AG09319 (cell line): ENCODE measurements around the gene MOXD1.

Experiments used
- DNase-seq: peaks from one replicate; pipeline ENCODE4 v3.0.0-alpha.2; 2010; ENCODE audit warnings: low read depth; ENCODE audit errors: extremely low read depth
- TF ChIP-seq, protein P1 (sequence below): IDR thresholded peaks from 2 replicates; pipeline ENCODE4 v1.5.1; 2011; ENCODE audit warnings: low read depth, mild to moderate bottlenecking, inconsistent platforms, low read length, moderate library complexity

Gene MOXD1

DNA sequence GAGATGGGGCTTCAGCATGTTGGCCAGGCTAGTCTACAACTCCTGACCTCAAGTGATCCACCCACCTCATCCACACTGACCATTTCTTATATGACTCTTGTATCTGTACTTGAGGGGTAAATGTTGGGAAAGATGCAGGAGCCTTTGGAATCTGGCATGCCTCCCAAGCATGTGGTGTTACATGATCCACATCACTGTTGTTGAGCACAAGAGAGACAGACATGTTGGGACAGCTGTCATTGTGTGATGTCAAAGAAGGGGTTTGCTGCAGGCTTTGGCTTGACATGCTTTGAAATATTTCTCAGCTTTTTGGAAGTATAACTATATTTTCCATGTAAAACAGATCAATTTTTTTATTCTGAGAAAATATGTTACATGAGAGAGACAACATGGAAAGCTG lies 139.9 kb downstream of the MOXD1 start:
- TF ChIP-seq, protein P1, sequence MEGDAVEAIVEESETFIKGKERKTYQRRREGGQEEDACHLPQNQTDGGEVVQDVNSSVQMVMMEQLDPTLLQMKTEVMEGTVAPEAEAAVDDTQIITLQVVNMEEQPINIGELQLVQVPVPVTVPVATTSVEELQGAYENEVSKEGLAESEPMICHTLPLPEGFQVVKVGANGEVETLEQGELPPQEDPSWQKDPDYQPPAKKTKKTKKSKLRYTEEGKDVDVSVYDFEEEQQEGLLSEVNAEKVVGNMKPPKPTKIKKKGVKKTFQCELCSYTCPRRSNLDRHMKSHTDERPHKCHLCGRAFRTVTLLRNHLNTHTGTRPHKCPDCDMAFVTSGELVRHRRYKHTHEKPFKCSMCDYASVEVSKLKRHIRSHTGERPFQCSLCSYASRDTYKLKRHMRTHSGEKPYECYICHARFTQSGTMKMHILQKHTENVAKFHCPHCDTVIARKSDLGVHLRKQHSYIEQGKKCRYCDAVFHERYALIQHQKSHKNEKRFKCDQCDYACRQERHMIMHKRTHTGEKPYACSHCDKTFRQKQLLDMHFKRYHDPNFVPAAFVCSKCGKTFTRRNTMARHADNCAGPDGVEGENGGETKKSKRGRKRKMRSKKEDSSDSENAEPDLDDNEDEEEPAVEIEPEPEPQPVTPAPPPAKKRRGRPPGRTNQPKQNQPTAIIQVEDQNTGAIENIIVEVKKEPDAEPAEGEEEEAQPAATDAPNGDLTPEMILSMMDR = no peak

DNA sequence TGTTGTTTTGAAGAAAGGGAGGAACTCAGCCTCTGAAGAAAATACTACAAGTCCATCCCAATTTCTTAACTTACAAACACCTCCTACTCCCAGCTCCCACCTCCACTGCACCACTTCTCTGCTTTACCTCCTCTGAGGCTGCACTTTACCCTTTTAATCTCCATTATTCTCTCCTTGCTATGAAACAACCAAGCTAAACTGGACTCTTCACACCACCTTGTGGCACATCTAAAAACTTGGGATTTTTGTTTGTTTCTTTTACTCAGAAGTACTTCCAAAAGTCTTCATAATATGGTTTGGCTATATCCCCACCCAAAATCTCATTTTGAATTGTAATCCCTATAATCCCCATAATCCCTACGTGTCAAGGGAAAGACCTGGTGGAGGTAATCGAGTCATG lies 142.2 kb downstream of the MOXD1 start:
- TF ChIP-seq, protein P1 = peak; percentile 43
- DNase-seq = no peak

More for the DNA sequence above, 139.9 kb downstream of the MOXD1 start:
- DNase-seq = no peak

DNA sequence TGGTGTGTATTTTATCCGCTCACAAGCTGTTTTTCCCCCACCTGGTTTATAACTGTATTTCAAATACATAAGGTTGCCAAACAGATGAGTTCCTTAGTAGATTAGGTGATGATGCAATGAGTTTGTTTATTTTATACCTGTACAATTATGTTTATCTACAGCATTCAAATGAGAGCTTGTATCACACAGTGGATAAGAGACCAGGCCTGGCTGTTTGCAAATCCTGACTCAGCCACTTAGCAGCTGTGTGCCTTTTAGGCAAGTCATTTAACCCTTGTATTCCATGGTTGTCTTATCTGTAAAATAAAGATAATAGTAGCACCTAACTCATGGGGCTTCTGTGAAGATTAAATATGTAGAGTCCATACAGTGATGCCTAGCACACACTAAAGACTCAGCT lies 143.7 kb downstream of the MOXD1 start:
- TF ChIP-seq, protein P1 = no peak

DNA sequence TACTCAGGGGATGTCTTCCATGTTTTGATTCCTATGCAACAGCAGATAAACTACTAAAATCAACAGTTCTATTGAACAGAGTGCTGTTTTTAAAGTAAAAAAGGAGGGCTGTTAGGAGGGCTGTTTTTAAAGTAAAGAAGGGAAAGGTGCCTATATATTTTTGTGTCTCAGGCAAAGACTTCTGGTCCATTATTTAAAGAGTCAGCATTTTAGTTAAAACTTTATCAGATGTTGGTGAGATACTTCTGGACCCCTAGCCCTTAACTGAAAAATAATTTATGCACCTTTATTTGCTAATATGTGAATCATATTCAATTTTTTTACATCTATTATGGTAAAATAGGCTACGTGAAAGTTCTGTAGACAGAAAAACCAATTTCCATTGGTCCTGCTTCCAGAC lies 144.8 kb downstream of the MOXD1 start:
- no peak for DNase-seq
- TF ChIP-seq, protein P1 = no peak

More for the DNA sequence above, 143.7 kb downstream of the MOXD1 start:
- DNase-seq = no peak

DNA sequence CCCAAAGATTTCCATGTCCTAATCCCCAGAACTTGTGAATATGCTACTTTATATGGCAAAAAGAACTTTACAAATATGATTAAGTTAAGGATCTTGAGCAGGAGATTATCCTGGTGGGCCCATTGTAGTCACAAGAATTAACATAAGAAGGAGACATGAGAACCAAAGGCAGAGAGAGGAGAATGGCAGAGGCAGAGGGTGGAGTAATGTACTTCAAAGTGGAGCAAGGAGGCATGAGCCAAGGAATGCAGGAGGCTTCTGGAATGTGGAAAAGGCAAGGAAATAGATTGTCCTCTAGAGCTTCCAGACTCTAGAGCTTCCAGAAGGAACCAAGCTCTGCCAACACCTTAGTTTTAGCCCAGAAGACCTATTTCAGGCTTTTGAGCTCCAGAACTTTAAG lies 147.4 kb downstream of the MOXD1 start:
- TF ChIP-seq, protein P1 = no peak
- no peak for DNase-seq

DNA sequence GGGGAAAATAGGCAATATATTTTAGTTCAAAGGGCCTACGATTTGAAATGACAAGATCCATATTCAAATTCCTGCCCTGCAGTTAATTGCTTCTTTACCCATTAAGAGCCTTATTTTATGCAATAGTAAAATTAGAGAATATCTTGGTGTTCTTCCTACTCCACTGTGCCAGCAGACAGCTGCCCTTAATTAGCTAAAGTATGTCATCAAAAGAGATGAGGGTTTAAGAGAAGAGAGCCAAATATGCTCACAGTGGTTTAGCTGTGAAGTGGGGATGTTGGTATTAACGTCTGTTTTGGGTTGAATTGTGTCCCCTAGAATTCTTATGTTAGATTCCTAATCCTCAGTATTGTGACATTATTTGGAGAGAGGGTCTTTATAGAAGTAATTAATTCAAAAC lies 148.1 kb downstream of the MOXD1 start:
- TF ChIP-seq, protein P1 = no peak
- no peak for DNase-seq

DNA sequence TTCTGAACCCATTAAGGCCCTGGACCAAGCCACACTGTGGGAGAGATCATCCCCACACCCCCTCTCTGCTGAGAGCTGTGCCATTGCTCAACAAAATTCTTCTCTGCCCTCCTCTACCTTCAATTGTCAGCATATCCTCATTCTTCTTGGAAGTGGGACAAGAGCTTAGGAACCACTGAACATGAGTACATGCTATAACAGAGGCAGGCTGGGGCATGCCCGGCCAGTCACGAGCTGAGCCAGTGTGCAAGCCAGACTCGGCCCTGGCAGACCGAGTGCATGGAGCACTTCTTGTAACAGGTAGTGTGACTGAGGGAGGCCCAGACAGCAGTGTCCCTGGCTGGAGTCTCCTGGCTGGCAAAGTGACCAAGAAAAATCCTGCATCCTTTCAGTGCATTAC lies 149.2 kb downstream of the MOXD1 start:
- no peak for DNase-seq
- TF ChIP-seq, protein P1 = no peak
